Ectodermal cell (in vitro differentiated cells): Measurements from ENCODE around the gene PRODH2.
A peak's percentile ranks its signal among the peaks of the same experiment; 100 is the strongest.

Experiments
- H3K27ac ChIP-seq: 2 replicates; pipeline ENCODE4 v1.7.0; 2013; ENCODE audit warnings: mild to moderate bottlenecking, low read depth, low read length; ENCODE audit not compliant: insufficient read depth, poor library complexity, severe bottlenecking
- H3K27me3 ChIP-seq: 2 replicates; pipeline ENCODE4 v1.7.0; 2013; ENCODE audit warnings: mild to moderate bottlenecking, low read length; ENCODE audit not compliant: insufficient read depth, control insufficient read depth, poor library complexity, severe bottlenecking
- H3K36me3 ChIP-seq: one replicate; pipeline ENCODE4 v1.7.0; 2013; ENCODE audit warnings: low read length; ENCODE audit not compliant: control insufficient read depth, insufficient read depth
- H3K4me1 ChIP-seq: one replicate; pipeline ENCODE4 v1.7.0; 2013; ENCODE audit warnings: low read length; ENCODE audit not compliant: control insufficient read depth, insufficient read depth
- H3K4me3 ChIP-seq: 2 replicates; pipeline ENCODE4 v1.7.0; 2013; ENCODE audit warnings: low read depth, low read length, control low read depth; ENCODE audit not compliant: insufficient read depth
- H3K9me3 ChIP-seq: 2 replicates; pipeline ENCODE4 v1.7.0; 2013; ENCODE audit warnings: mild to moderate bottlenecking, low read length, moderate library complexity; ENCODE audit not compliant: control insufficient read depth
- WGBS, 2 experiments: methylation state at CpG; one replicate each; pipeline ENCODE4 v1.1.7; 2013; ENCODE audit warnings: missing lambda C conversion rate in 2 of 2; 5-methylcytosine and 5-hydroxymethylcytosine counted together

The PRODH2 gene

DNA sequence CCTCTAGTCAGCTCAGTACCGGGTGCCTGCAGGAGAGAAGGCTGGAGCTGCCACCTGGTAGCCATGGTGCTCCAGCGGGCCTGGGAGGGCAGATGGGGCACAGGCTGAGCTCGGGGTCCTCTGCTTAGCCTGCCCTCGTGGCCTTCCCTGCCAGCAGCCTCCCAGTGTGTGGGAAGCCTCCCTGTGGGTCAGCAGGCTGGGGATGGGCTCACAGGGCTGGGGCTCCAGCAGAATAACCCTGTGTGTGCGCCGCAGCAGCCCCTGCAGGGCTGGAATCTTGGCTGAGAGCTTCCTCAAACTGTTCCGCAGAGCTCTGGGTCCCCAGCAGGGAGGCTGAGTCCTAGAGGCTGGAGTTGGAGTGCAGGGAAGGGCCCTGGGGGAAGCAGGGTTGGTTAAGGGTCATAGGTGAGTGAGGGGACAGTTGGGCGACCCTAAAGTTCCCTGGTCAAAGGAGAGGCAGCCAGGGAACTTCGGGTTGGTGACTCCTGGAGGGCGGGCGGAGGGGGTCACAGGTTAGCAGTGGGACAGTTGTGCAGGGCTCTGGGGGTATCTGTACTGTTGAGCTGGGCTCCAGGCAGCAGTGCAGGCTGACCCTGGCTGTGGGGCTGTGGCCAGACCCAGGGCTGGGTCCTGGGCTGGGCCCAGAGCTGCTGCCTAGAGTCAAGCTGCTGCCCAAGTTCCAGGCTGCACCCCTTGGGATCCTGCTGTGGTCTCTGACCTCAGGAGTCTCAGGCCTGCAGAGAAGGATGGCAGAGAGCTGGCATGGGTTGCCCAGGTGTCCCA is 23.3 kb downstream of the PRODH2 start:
- peak overlapping the region; percentile 26 for H3K27ac ChIP-seq
- no peaks in the 10 kb centered on the region for H3K36me3 ChIP-seq
- H3K4me1 ChIP-seq: no peaks in the 10 kb centered on the region
- H3K27me3 ChIP-seq: no peaks in the 10 kb centered on the region
- no peaks in the 10 kb centered on the region for H3K9me3 ChIP-seq
- H3K4me3 ChIP-seq: no peak overlapping the region
- WGBS, 2 experiments: 86% methylated on average over 11 of the region's 11 CpGs

- Histone ChIP-seq H3K4me1 (peaks cover 3% of the 10 kb centered on the region), H3K4me3 (no peak overlapping the region), H3K36me3 (no peaks in the 10 kb centered on the region), H3K27me3 (no peaks in the 10 kb centered on the region), H3K9me3 (no peaks in the 10 kb centered on the region), H3K27ac (no peak overlapping the region)
- 84 to 85% methylated on average over 12 of the region's 12 CpGs for WGBS, 2 experiments
These were observed 24.3 kb downstream of the PRODH2 start for GRCh38 chr19:35788205-35788960.

DNA sequence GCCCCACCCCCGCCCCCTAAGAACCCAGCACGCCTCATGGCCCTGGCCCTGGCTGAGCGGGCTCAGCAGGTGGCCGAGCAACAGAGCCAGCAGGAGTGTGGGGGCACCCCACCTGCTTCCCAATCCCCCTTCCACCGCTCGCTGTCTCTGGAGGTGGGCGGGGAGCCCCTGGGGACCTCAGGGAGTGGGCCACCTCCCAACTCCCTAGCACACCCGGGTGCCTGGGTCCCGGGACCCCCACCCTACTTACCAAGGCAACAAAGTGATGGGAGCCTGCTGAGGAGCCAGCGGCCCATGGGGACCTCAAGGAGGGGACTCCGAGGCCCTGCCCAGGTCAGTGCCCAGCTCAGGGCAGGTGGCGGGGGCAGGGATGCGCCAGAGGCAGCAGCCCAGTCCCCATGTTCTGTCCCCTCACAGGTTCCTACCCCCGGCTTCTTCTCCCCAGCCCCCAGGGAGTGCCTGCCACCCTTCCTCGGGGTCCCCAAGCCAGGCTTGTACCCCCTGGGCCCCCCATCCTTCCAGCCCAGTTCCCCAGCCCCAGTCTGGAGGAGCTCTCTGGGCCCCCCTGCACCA is 25.3 kb downstream of the PRODH2 start:
- whole genome bisulfite sequencing, 2 experiments: 91 to 93% methylated on average over 15 of the region's 15 CpGs
- Histone ChIP-seq H3K4me1 (peaks cover 3% of the 10 kb centered on the region), H3K27ac (no peak overlapping the region), H3K4me3 (no peak overlapping the region), H3K27me3 (no peaks in the 10 kb centered on the region), H3K9me3 (no peaks in the 10 kb centered on the region), H3K36me3 (no peaks in the 10 kb centered on the region)

GRCh38 chr19:35786299-35787160 is 26.1 kb downstream of the PRODH2 start:
- Histone ChIP-seq H3K27ac (no peak overlapping the region), H3K36me3 (no peaks in the 10 kb centered on the region), H3K4me1 (peaks cover 3% of the 10 kb centered on the region), H3K9me3 (no peaks in the 10 kb centered on the region), H3K4me3 (no peak overlapping the region), H3K27me3 (no peaks in the 10 kb centered on the region)
- 92 to 93% methylated on average over 31 of the region's 31 CpGs for WGBS, 2 experiments

DNA sequence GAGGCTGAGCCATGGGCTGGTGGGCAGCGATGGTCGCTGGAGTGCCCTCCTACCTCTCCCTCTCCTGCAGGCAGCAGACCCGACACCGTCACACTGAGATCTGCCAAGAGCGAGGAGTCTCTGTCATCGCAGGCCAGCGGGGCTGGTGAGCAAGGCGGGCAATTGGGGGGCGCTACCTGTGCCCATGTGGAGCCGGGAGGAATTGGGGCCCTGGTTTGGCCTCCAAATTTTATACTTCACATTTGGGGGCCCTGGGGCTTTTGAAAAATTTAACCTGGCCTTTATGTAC is 27.4 kb downstream of the PRODH2 start:
- H3K36me3 ChIP-seq: no peaks in the 10 kb centered on the region
- peaks cover 3% of the 10 kb centered on the region for H3K4me1 ChIP-seq
- H3K27me3 ChIP-seq: no peaks in the 10 kb centered on the region
- peak overlapping the region; percentile 29 for H3K4me3 ChIP-seq
- no peaks in the 10 kb centered on the region for H3K9me3 ChIP-seq
- no peak overlapping the region for H3K27ac ChIP-seq
- 81 to 86% methylated on average over 10 of the region's 10 CpGs for WGBS, 2 experiments

DNA sequence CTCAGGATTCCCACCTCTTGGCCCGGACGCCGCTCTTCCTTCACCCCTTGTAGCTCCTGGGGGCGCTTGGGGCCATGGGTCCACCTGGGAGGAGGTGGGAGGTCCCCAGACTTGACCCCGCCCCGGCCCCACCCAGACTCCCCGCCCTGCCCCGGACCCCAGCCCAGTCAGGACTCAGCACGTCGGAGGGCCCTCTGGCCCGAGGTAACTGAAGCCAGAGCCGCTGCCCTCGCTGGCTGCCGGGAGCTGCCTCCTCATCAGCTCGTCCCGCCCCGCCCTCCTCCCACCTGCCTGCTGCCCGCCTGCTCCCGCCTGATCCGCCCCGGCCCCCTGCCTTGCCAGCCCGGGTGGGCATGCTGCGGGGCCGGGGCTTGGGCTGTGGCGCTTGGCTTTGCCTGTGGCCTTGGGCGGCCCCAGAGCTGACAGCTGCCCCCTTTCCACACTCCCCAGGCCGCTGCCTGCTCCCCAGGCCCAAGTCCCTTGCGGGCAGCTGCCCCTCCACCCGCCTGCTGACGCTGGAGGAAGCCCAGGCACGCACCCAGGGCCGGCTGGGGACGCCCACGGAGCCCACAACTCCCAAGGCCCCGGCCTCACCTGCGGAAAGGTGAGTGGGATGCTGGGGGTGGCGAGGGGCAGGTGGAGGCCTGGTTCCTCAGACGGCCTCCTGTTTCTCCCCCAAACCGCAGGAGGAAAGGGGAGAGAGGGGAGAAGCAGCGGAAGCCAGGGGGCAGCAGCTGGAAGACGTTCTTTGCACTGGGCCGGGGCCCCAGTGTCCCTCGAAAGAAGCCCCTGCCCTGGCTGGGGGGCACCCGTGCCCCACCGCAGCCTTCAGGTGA is 27.9 kb downstream of the PRODH2 start:
- no peaks in the 10 kb centered on the region for H3K9me3 ChIP-seq
- WGBS, 2 experiments: 17 to 26% methylated on average over 45 of the region's 45 CpGs
- H3K27ac ChIP-seq: no peak overlapping the region
- H3K27me3 ChIP-seq: no peaks in the 10 kb centered on the region
- H3K36me3 ChIP-seq: no peaks in the 10 kb centered on the region
- H3K4me3 ChIP-seq: peak overlapping the region; percentile 29
- peaks cover 3% of the 10 kb centered on the region for H3K4me1 ChIP-seq

DNA sequence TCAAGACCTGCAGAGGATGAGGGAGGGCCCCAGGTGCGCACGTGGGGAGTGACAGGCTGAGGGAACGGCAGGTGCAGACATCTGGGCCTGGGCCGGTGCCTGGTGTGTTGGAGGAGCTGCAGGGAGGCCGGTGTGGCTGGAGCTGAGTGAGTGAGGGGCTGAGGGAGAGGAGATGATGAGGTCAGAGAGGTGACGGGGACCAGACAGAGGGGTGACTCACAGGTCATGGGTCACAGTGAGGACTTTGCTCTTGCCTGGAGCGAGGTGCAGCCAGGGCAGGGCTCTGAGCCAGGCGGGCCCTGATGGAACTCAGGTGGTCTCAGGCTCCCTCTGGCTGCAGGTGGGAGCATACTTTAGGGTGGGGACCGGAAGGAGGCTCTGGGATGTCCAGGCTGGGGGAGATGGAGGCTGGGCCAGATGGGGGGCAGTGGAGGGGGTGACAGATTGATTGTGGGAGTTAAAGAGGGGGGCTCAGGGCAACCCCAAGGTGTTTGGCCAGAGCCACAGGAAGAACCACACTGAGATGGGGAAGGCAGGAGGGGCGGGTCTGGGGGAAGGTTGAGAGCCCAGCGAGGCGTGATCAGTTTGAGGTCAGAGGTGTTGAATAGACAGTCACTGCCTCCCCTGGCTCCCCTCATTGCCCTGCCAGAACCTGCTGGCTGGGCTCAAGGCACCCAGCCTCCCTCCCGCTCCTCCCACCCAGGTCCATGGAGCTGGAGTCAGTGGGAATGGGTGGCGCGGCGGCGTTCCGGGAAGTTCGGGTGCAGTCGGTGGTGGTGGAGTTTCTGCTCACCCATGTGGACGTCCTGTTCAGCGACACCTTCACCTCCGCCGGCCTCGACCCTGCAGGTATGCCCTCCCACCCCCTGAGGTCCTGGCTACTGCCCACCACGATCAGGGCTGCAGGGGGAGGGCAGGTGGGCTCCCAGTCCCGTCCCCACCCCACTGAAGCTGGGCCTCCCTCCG is 28.9 kb downstream of the PRODH2 start:
- no peak overlapping the region for H3K27ac ChIP-seq
- no peaks in the 10 kb centered on the region for H3K36me3 ChIP-seq
- no peaks in the 10 kb centered on the region for H3K27me3 ChIP-seq
- H3K9me3 ChIP-seq: no peaks in the 10 kb centered on the region
- WGBS, 2 experiments: 66 to 70% methylated on average over 28 of the region's 28 CpGs
- H3K4me3 ChIP-seq: no peak overlapping the region
- peaks cover 3% of the 10 kb centered on the region for H3K4me1 ChIP-seq

- Histone ChIP-seq H3K4me1 (peaks cover 6% of the 10 kb centered on the region), H3K27ac (no peak overlapping the region), H3K9me3 (no peaks in the 10 kb centered on the region), H3K36me3 (no peaks in the 10 kb centered on the region), H3K27me3 (no peaks in the 10 kb centered on the region), H3K4me3 (no peak overlapping the region)
- WGBS, 2 experiments: 92 to 94% methylated on average over 12 of the region's 12 CpGs
These were observed 30.1 kb downstream of the PRODH2 start for GRCh38 chr19:35782589-35782988.

DNA sequence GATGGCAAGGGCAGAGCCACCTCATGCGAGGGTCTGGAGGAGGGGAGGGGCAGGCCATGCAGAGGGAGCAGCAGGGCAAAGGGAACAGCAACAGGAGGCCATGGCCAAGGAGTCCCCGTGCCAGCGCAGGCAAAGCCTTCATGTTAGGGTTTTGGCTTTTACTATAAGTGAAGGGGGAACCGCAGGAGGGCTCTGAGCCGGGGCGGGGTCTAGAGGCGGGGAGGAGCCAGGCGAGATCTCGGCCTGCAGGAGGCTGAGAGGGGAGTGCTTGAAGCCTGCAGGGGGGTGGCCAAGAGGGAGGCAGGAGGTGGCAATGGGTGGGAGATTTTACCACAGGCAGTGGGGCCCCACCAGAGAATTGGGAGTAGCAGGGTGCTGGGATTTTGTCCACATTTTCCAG is 31.0 kb downstream of the PRODH2 start:
- peaks cover 1% of the 10 kb centered on the region for H3K27me3 ChIP-seq
- no peaks in the 10 kb centered on the region for H3K9me3 ChIP-seq
- H3K36me3 ChIP-seq: no peaks in the 10 kb centered on the region
- H3K27ac ChIP-seq: no peak overlapping the region
- peaks cover 15% of the 10 kb centered on the region for H3K4me1 ChIP-seq
- WGBS, 2 experiments: 31 to 37% methylated on average over 9 of the region's 9 CpGs
- no peak overlapping the region for H3K4me3 ChIP-seq
